ACC112 (cell line): ENCODE measurements around the gene TOP1.

ENCODE experiments used
- H2AFZ ChIP-seq: fragments of 200-600 bp; sonication (generic); one replicate; pipeline ENCODE4 v1.6.0; 2017; ENCODE audit warnings: antibody characterized with exemption, low read length; ENCODE audit not compliant: unreplicated experiment
- H3K27ac ChIP-seq: fragments of 200-600 bp; sonication (generic); 2 replicates; pipeline ENCODE4 v1.5.1; 2014; ENCODE audit warnings: low read depth, mild to moderate bottlenecking, antibody characterized with exemption, low read length, moderate library complexity
- H3K27me3 ChIP-seq: fragments of 200-600 bp; sonication (generic); 2 replicates; pipeline ENCODE4 v1.6.1; 2014; ENCODE audit warnings: mild to moderate bottlenecking, antibody characterized with exemption, low read length, moderate library complexity, mixed read lengths; ENCODE audit not compliant: insufficient read depth
- H3K36me3 ChIP-seq: fragments of 200-600 bp; sonication (generic); 2 replicates; pipeline ENCODE4 v1.6.1; 2016; ENCODE audit warnings: mild to moderate bottlenecking, antibody characterized with exemption, low read length, moderate library complexity, mixed read lengths; ENCODE audit not compliant: insufficient read depth
- H3K4me1 ChIP-seq: fragments of 200-600 bp; sonication (generic); one replicate; pipeline ENCODE4 v1.6.1; 2016; ENCODE audit warnings: low read length, mixed read lengths; ENCODE audit not compliant: insufficient read depth, unreplicated experiment, control insufficient read depth
- H3K4me3 ChIP-seq: fragments of 200-600 bp; sonication (generic); 2 replicates; pipeline ENCODE4 v1.5.1; 2014; ENCODE audit warnings: mild to moderate bottlenecking, low read depth, low read length
- H3K79me2 ChIP-seq: fragments of 200-600 bp; sonication (generic); one replicate; pipeline ENCODE4 v1.6.0; 2016; ENCODE audit warnings: low read length; ENCODE audit not compliant: control insufficient read depth, unreplicated experiment, insufficient read depth

TOP1 gene

GRCh38 chr20:41150664-41151063 is 122.0 kb downstream of the TOP1 start:
- peaks cover 93% of the 10 kb centered on the region for H3K79me2 ChIP-seq
- no peaks in the 10 kb centered on the region for H3K27me3 ChIP-seq
- no peaks in the 10 kb centered on the region for H3K36me3 ChIP-seq
- H3K4me3 ChIP-seq = no peak overlapping the region
- H3K27ac ChIP-seq = no peak overlapping the region
- H3K4me1 ChIP-seq = peaks cover 20% of the 10 kb centered on the region
- no peak overlapping the region for H2AFZ ChIP-seq

- Histone ChIP-seq H3K36me3 (no peaks in the 10 kb centered on the region), H3K4me1 (peaks cover 20% of the 10 kb centered on the region), H2AFZ (no peak overlapping the region), H3K4me3 (no peak overlapping the region), H3K27ac (no peak overlapping the region), H3K79me2 (peaks cover 93% of the 10 kb centered on the region), H3K27me3 (no peaks in the 10 kb centered on the region)
Measured at GRCh38 chr20:41151134-41151869, 122.7 kb downstream of the TOP1 start.

- Histone ChIP-seq H3K4me1 (peaks cover 20% of the 10 kb centered on the region), H3K27ac (no peak overlapping the region), H3K27me3 (no peaks in the 10 kb centered on the region), H3K4me3 (no peak overlapping the region), H3K36me3 (no peaks in the 10 kb centered on the region), H2AFZ (no peak overlapping the region), H3K79me2 (peaks cover 93% of the 10 kb centered on the region)
Measured at GRCh38 chr20:41152108-41152757, 123.6 kb downstream of the TOP1 start.

GRCh38 chr20:41154436-41155176 is 126.0 kb downstream of the TOP1 start:
- H3K4me3 ChIP-seq = no peak overlapping the region
- no peaks in the 10 kb centered on the region for H3K36me3 ChIP-seq
- peaks cover 85% of the 10 kb centered on the region for H3K79me2 ChIP-seq
- H3K27me3 ChIP-seq = no peaks in the 10 kb centered on the region
- H3K4me1 ChIP-seq = peaks cover 18% of the 10 kb centered on the region
- H3K27ac ChIP-seq = no peak overlapping the region
- no peak overlapping the region for H2AFZ ChIP-seq

- H3K4me3 ChIP-seq = no peak overlapping the region
- H3K27ac ChIP-seq = no peak overlapping the region
- no peaks in the 10 kb centered on the region for H3K27me3 ChIP-seq
- no peaks in the 10 kb centered on the region for H3K36me3 ChIP-seq
- H3K4me1 ChIP-seq = peaks cover 13% of the 10 kb centered on the region
- H2AFZ ChIP-seq = no peak overlapping the region
- peaks cover 79% of the 10 kb centered on the region for H3K79me2 ChIP-seq
Measured at GRCh38 chr20:41155261-41155660, 126.6 kb downstream of the TOP1 start.

GRCh38 chr20:41158082-41158625 is 129.5 kb downstream of the TOP1 start:
- peaks cover 50% of the 10 kb centered on the region for H3K79me2 ChIP-seq
- H3K27ac ChIP-seq = no peak overlapping the region
- no peaks in the 10 kb centered on the region for H3K4me1 ChIP-seq
- no peaks in the 10 kb centered on the region for H3K27me3 ChIP-seq
- no peak overlapping the region for H2AFZ ChIP-seq
- H3K4me3 ChIP-seq = no peak overlapping the region
- no peaks in the 10 kb centered on the region for H3K36me3 ChIP-seq

- Histone ChIP-seq H3K27me3 (no peaks in the 10 kb centered on the region), H3K4me3 (no peak overlapping the region), H3K27ac (no peak overlapping the region), H3K79me2 (peaks cover 40% of the 10 kb centered on the region), H2AFZ (no peak overlapping the region), H3K36me3 (no peaks in the 10 kb centered on the region; the same call in 1 of the 2 replicates), H3K4me1 (no peaks in the 10 kb centered on the region)
Measured at GRCh38 chr20:41159547-41159946, 130.9 kb downstream of the TOP1 start.

GRCh38 chr20:41160686-41161085 is 132.1 kb downstream of the TOP1 start:
- Histone ChIP-seq H2AFZ (no peak overlapping the region), H3K36me3 (peaks cover 4% of the 10 kb centered on the region; the same call in 1 of the 2 replicates), H3K4me3 (no peak overlapping the region), H3K79me2 (peaks cover 28% of the 10 kb centered on the region), H3K4me1 (no peaks in the 10 kb centered on the region), H3K27ac (no peak overlapping the region), H3K27me3 (no peaks in the 10 kb centered on the region)

- Histone ChIP-seq H3K79me2 (peaks cover 16% of the 10 kb centered on the region), H3K36me3 (peaks cover 4% of the 10 kb centered on the region; the same call in 1 of the 2 replicates), H3K27ac (no peak overlapping the region), H2AFZ (no peak overlapping the region), H3K4me3 (no peak overlapping the region), H3K27me3 (no peaks in the 10 kb centered on the region), H3K4me1 (no peaks in the 10 kb centered on the region)
Measured at GRCh38 chr20:41161886-41162285, 133.3 kb downstream of the TOP1 start.

GRCh38 chr20:41162396-41162795 is 133.8 kb downstream of the TOP1 start:
- Histone ChIP-seq H3K4me1 (no peaks in the 10 kb centered on the region), H3K4me3 (no peak overlapping the region), H3K27me3 (no peaks in the 10 kb centered on the region), H3K27ac (no peak overlapping the region), H2AFZ (no peak overlapping the region), H3K79me2 (peaks cover 11% of the 10 kb centered on the region), H3K36me3 (peaks cover 4% of the 10 kb centered on the region; the same call in 1 of the 2 replicates)
